ENCODE measurements around the gene OR9I1.

OR9I1 gene, protein sequence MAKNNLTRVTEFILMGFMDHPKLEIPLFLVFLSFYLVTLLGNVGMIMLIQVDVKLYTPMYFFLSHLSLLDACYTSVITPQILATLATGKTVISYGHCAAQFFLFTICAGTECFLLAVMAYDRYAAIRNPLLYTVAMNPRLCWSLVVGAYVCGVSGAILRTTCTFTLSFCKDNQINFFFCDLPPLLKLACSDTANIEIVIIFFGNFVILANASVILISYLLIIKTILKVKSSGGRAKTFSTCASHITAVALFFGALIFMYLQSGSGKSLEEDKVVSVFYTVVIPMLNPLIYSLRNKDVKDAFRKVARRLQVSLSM

DNA sequence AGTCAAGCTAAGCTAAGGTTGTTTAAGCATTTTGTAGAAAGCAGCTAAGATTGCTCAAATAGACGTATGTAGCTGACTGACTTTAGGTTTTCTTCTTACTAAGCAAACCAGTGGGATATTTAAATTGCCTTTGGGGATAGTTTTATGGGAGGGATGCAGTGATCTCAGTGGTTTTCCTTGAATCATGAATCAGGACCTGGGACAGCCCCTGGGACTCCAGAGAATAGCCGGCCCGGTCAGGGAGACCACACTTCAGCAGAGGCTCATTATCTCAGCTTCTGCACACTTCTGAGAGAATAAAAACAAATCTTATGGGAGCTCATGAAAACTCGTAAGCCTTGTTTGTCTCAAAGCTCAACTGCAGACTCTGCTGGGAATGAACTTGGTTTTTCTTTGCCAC is at the start of gene OR9I1:
TSS of gene OR9I1 (minus strand) at position 62 of the 400 bp plus-strand sequence. CDS start 6,086 bp downstream, outside the sequence.
- DNase-seq = no peak

GRCh38 chr11:58165504-58166106 is 40.3 kb upstream of the OR9I1 start:
- no peak for DNase-seq

GRCh38 chr11:58164990-58165389 is 39.7 kb upstream of the OR9I1 start:
- no peak for DNase-seq

DNA sequence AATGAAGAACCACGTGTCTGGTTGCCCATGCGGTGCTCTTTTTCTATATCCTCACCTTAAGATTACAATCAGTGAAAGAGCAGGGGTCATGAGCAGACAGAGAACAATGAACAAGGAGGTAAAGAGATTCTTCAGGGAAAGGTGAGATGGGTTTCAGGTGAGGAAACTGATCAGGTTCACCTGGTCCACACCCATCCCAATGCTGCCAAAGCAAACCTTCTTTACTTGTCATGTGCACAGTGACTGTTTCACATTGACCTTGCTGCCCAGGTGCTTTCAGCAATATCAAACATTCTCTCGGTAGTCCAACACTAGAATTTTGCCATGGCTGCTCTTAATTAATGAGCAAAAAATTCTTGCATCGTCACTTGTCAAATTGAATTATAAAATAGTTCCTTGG is 39.1 kb upstream of the OR9I1 start:
- DNase-seq = no peak

- no peak for DNase-seq
Measured at GRCh38 chr11:58152781-58153180, 27.5 kb upstream of the OR9I1 start.

GRCh38 chr11:58142761-58143160 is 17.4 kb upstream of the OR9I1 start:
- DNase-seq = no peak

- no peak for DNase-seq
Measured at GRCh38 chr11:58135171-58135570, 9.8 kb upstream of the OR9I1 start.

DNA sequence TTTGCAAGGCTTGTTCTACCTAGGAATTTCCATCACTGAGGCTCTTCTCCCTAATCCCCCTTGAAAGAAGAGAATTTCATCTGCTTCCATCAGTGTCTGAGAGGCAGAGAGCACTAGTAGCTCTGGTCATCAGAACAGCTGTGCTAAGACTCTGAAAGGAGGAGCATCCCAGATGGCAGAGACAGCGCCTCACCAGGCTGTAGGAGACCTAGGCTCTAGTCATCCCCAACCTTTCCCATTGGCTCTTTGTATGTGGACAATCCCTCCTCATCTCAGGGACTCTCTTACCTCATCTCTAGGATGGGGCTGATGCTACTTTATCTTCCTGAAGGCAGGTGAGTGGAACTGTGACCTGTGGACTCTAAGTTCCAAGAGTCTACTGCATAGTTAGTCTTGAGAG is 8.8 kb upstream of the OR9I1 start:
- DNase-seq = no peak

- no peak for DNase-seq
Measured at GRCh38 chr11:58133309-58134076, 8.2 kb upstream of the OR9I1 start.

DNA sequence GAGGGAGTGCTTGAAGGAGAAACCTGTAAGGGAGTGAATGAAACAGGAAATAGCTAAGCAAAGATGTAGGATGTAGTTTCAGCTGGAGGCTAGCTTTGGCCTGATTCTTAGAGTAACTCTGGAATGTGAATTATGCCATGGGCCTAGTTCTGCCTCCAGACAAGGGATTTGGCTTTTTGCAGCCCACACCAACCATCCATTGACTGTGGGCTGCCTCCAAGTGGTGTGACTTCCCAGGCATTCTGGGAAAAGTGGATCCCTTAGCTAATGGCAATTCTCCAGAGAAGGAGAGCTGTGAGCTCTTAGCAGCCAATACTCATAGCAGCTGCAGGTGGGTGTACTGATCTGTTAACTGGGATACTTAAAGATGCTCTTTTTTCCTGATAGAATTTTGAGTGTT is 2.0 kb upstream of the OR9I1 start:
- no peak for DNase-seq

GRCh38 chr11:58121096-58121495 is 4.2 kb downstream of the OR9I1 start:
- no peak for DNase-seq

DNA sequence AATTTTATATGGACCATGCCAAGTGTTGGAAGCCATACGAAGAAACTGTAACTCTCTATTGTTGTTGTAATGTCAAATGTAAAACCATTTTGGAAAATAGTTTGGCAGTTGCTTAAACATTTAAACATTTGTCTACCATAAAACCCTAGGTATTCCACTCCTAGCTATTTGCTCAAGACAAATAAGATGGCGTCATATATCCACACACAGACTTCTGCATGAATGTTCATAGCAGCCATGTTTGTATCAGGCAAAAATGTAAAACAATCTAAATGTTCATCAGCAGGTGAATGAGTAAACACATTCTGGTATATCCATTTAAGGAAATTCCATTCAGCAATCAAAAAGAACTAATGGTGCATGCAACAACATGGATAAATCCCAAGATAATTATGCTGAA is 27.9 kb downstream of the OR9I1 start:
- DNase-seq = no peak

DNA sequence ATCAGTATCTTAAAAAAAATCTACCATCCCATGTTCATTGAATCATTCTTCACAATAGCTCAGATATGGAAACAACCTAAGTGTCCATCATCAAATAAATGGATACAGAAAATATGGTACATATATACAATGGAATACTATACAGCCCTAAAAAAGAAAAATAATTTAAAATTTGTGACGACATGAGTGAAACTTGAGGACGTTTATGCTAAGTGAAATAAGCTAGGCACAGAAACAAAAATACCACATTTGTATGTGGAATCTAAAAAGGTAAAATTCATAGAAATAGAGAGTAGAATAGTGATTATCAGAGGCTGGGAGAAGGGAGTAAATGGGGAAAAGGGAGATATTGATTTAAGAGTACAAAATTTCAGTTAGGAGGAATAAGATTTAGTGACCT is 38.8 kb downstream of the OR9I1 start:
- no peak for DNase-seq

- DNase-seq = no peak
Measured at GRCh38 chr11:58075781-58076180, 49.5 kb downstream of the OR9I1 start.

DNA sequence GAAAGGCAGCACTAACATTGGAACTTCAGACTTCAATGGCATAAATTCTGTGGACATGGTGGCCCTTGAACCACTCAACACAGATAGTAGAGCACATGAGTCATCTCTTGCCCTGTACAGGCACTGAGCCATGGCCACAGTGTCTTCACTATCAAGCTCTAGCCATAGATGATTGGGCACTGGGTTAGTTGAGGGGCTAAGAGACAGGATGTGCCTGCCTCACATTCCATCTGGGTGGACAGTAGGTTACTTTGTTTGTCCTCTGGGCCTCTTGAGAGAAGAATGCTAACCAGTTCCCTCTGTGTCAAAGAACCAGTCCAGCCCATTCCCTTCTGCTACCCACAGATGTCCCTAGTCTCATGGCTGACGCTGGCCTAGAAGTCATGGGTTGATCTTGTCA is 54.7 kb downstream of the OR9I1 start:
- no peak for DNase-seq

DNA sequence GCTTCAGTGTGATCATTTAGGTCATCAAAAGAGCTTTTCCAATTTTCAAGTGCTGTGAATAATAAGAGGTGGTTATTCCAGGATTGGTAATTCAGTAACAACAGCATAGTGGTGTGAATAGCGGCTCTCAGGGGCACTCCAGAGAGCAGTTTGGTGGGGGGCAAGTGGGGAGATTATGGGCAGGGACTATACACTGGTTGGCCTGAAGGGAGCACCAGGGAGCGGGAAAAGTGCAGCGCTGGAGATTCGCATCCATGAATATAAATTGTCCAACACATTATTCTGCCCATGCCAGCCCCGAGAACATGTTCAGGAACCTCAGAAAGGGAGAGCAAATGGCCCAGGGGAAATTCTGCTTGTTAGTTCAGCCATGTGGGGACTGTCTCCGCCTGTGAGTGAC is 56.7 kb downstream of the OR9I1 start:
- no peak for DNase-seq

GRCh38 chr11:58067685-58068084 is 57.6 kb downstream of the OR9I1 start:
- no peak for DNase-seq

Measured in COR-L47 (cell line).